Muscle of leg (tissue), 11 donors: ENCODE measurements around the gene PHKB. TPM values are rescaled to one million over a fixed set of nuclear protein-coding genes. Genes with fewer than 3 reads are reported as not detected.

Experiments
- DNase-seq: peaks from one replicate; pipeline ENCODE4 v3.0.0; 2013
- H3K27ac ChIP-seq: one replicate; pipeline ENCODE4 v1.5.1; 2013; ENCODE audit warnings: mild to moderate bottlenecking, low read length, control low read depth
- H3K27me3 ChIP-seq: one replicate; pipeline ENCODE4 v1.6.1; 2013; ENCODE audit warnings: low read length; ENCODE audit not compliant: control insufficient read depth, insufficient read depth
- H3K36me3 ChIP-seq: one replicate; pipeline ENCODE4 v1.6.1; 2013; ENCODE audit warnings: low read length; ENCODE audit not compliant: control insufficient read depth, insufficient read depth
- H3K4me1 ChIP-seq: one replicate; pipeline ENCODE4 v1.6.1; 2013; ENCODE audit warnings: low read length; ENCODE audit not compliant: control insufficient read depth, insufficient read depth
- H3K4me3 ChIP-seq: one replicate; pipeline ENCODE4 v1.5.1; 2013; ENCODE audit warnings: low read length, control low read depth
- H3K9me3 ChIP-seq: replicated peaks from 2 replicates; pipeline ENCODE4 v1.6.1; 2013; ENCODE audit warnings: low read depth, low read length; ENCODE audit not compliant: control insufficient read depth
- WGBS: methylation state at CpG from one replicate; pipeline ENCODE4 v1.1.5; 2013; ENCODE audit warnings: missing lambda C conversion rate; ENCODE audit not compliant: insufficient coverage; 5-methylcytosine and 5-hydroxymethylcytosine counted together
- polyA plus RNA-seq, 8 donors: library from polyadenylated mRNA; unstranded; fragments of 120-200 nt; gene quantifications; one replicate each; pipeline versions ENCODE4 v1.2.1 to v1.2.3, GENCODE V29; 2013; ENCODE audit warnings: inconsistent platforms in 1 of 8, low replicate concordance in 1 of 8; ENCODE audit not compliant: insufficient read length in 8 of 8, insufficient read depth in 1 of 8
- total RNA-seq: library from RNA; stranded (reverse); fragments of 120-200 nt; gene quantifications from one replicate; pipeline ENCODE4 v1.2.4, GENCODE V29; 2013

Gene PHKB
- total and polyA plus RNA-seq, 9 donors: 41.7 to 57.8 (median 51.4) TPM

- no CpG with 5 or more reads among the region's 3 CpGs for WGBS
- Histone ChIP-seq H3K36me3 (peaks cover 9% of the 10 kb centered on the region), H3K4me3 (no peak overlapping the region), H3K9me3 (no peaks in the 10 kb centered on the region), H3K4me1 (no peaks in the 10 kb centered on the region), H3K27ac (no peak overlapping the region), H3K27me3 (no peaks in the 10 kb centered on the region)
- no peak for DNase-seq
These were observed 14.7 kb upstream of the PHKB start for GRCh38 chr16:47446431-47446830.

- Histone ChIP-seq H3K36me3 (peaks cover 16% of the 10 kb centered on the region), H3K4me3 (no peak overlapping the region), H3K9me3 (no peaks in the 10 kb centered on the region), H3K27ac (no peak overlapping the region), H3K27me3 (no peaks in the 10 kb centered on the region), H3K4me1 (no peaks in the 10 kb centered on the region)
- no CpG with 5 or more reads among the region's 3 CpGs for WGBS
- no peak for DNase-seq
These were observed 12.1 kb upstream of the PHKB start for GRCh38 chr16:47448830-47449575.

GRCh38 chr16:47449788-47450187 lies 11.3 kb upstream of the PHKB start:
- H3K27ac ChIP-seq: no peak overlapping the region
- DNase-seq: no peak
- no CpG with 5 or more reads among the region's 3 CpGs for WGBS
- H3K36me3 ChIP-seq: peaks cover 16% of the 10 kb centered on the region
- H3K9me3 ChIP-seq: no peaks in the 10 kb centered on the region
- H3K4me1 ChIP-seq: no peaks in the 10 kb centered on the region
- no peaks in the 10 kb centered on the region for H3K27me3 ChIP-seq
- no peak overlapping the region for H3K4me3 ChIP-seq

GRCh38 chr16:47458331-47458730 lies 2.8 kb upstream of the PHKB start:
- Histone ChIP-seq H3K27me3 (no peaks in the 10 kb centered on the region), H3K36me3 (peaks cover 12% of the 10 kb centered on the region), H3K27ac (no peak overlapping the region), H3K9me3 (no peaks in the 10 kb centered on the region), H3K4me1 (peaks cover 10% of the 10 kb centered on the region), H3K4me3 (no peak overlapping the region)
- WGBS: 100% methylated on average over 1 of the region's 2 CpGs
- no peak for DNase-seq

GRCh38 chr16:47459603-47460002 lies 1.5 kb upstream of the PHKB start:
- Histone ChIP-seq H3K27me3 (no peaks in the 10 kb centered on the region), H3K4me1 (peaks cover 13% of the 10 kb centered on the region), H3K27ac (no peak overlapping the region), H3K9me3 (no peaks in the 10 kb centered on the region), H3K4me3 (peak overlapping the region; percentile 96), H3K36me3 (peaks cover 17% of the 10 kb centered on the region)
- DNase-seq: no peak
- 100% methylated on average over 1 of the region's 1 CpG for WGBS

- H3K4me3 ChIP-seq: peak overlapping the region; percentile 96
- WGBS: 7% methylated on average over 4 of the region's 4 CpGs
- no peaks in the 10 kb centered on the region for H3K27me3 ChIP-seq
- no peaks in the 10 kb centered on the region for H3K9me3 ChIP-seq
- peak overlapping the region; percentile 98 for H3K27ac ChIP-seq
- peak; percentile 5 for DNase-seq
- peaks cover 16% of the 10 kb centered on the region for H3K36me3 ChIP-seq
- peaks cover 13% of the 10 kb centered on the region for H3K4me1 ChIP-seq
These were observed 796 bp upstream of the PHKB start for GRCh38 chr16:47460359-47460710.

- Histone ChIP-seq H3K9me3 (no peaks in the 10 kb centered on the region), H3K4me3 (peak overlapping the region; percentile 96), H3K27ac (peak overlapping the region; percentile 98), H3K27me3 (no peaks in the 10 kb centered on the region), H3K36me3 (peaks cover 14% of the 10 kb centered on the region), H3K4me1 (peaks cover 13% of the 10 kb centered on the region)
- DNase-seq: peak; percentile 64
- whole genome bisulfite sequencing: 3% methylated on average over 5 of the region's 17 CpGs
These were observed 601 bp downstream of the PHKB start for GRCh38 chr16:47461598-47462266.

GRCh38 chr16:47463771-47464624 lies 2.9 kb downstream of the PHKB start:
- Histone ChIP-seq H3K9me3 (no peaks in the 10 kb centered on the region), H3K4me3 (no peak overlapping the region), H3K4me1 (peaks cover 13% of the 10 kb centered on the region), H3K27ac (no peak overlapping the region), H3K36me3 (peaks cover 10% of the 10 kb centered on the region), H3K27me3 (no peaks in the 10 kb centered on the region)
- no peak for DNase-seq
- WGBS: 100% methylated on average over 1 of the region's 11 CpGs

GRCh38 chr16:47465919-47466630 lies 4.9 kb downstream of the PHKB start:
- no peak overlapping the region for H3K27ac ChIP-seq
- H3K27me3 ChIP-seq: no peaks in the 10 kb centered on the region
- no peaks in the 10 kb centered on the region for H3K9me3 ChIP-seq
- H3K4me1 ChIP-seq: peaks cover 3% of the 10 kb centered on the region
- H3K4me3 ChIP-seq: no peak overlapping the region
- DNase-seq: no peak
- H3K36me3 ChIP-seq: peaks cover 10% of the 10 kb centered on the region
- no CpG with 5 or more reads among the region's 2 CpGs for WGBS
